Neutrophil (primary cell): Measurements from ENCODE around the gene FGF1.

Experiments used
- H3K27ac ChIP-seq: fragments of 200-600 bp; sonication (generic); 2 replicates; pipeline ENCODE4 v1.5.1; 2016; ENCODE audit warnings: mild to moderate bottlenecking, moderate library complexity
- H3K27me3 ChIP-seq: fragments of 200-600 bp; sonication (generic); 2 replicates; pipeline ENCODE4 v1.6.0; 2016; ENCODE audit warnings: mild to moderate bottlenecking
- H3K36me3 ChIP-seq: fragments of 200-600 bp; sonication (generic); 2 replicates; pipeline ENCODE4 v1.5.1; 2017
- H3K4me1 ChIP-seq, 2 experiments: fragments of 200-600 bp in 1 of 2; sonication (generic) in 1 of 2; 1 replicate in 1 of 2; 2 replicates in 1 of 2; pipeline versions ENCODE4 v1.5.1 to v1.6.1; 2013 to 2016; ENCODE audit warnings: low read depth in 1 of 2, low read length in 1 of 2, mild to moderate bottlenecking in 1 of 2, moderate library complexity in 1 of 2; ENCODE audit not compliant: control insufficient read depth in 1 of 2, insufficient read depth in 1 of 2
- H3K4me3 ChIP-seq, 2 experiments: fragments of 200-600 bp in 1 of 2; sonication (generic) in 1 of 2; 1 replicate in 1 of 2; 2 replicates in 1 of 2; pipeline ENCODE4 v1.5.1; 2013 to 2016; ENCODE audit warnings: low read depth in 1 of 2, low read length in 1 of 2, mild to moderate bottlenecking in 1 of 2, moderate library complexity in 1 of 2
- H3K9me3 ChIP-seq: fragments of 200-600 bp; sonication (generic); 2 replicates; pipeline ENCODE4 v1.5.1; 2016
- CTCF ChIP-seq: fragments of 200-600 bp; sonication (generic); IDR thresholded peaks from 2 replicates; pipeline ENCODE4 v1.5.1; 2016; ENCODE audit warnings: antibody characterized with exemption

FGF1 gene

DNA sequence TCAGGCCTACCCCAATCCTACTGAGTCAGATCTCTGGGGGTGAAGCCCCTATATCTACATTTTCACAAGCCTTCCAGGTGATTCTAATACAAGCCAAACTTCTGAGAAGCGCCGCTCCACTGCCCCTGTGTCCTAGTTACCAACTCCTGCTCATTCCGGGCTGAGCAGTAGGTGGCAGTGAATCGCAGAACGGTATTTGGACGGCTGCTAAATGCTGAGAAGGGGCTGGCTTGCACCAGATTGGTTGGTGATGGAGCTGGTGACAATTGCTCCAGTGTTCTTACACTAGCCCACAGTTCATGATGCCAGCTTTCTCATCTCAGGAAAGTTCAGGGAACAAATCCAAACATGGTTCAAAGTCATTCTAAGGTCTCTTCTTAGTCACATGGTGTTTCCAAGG is 31.1 kb upstream of the FGF1 start:
- Histone ChIP-seq H3K27ac (no peak overlapping the region), H3K4me3 (no peak overlapping the region), H3K27me3 (peaks cover 13% of the 10 kb centered on the region), H3K36me3 (no peaks in the 10 kb centered on the region), H3K9me3 (no peaks in the 10 kb centered on the region), H3K4me1 (peaks cover 7 to 9% of the 10 kb centered on the region in 2 experiments)
- TF ChIP-seq CTCF, result no peak

- Histone ChIP-seq H3K4me3 (no peak overlapping the region), H3K27me3 (peaks cover 13% of the 10 kb centered on the region), H3K4me1 (peaks cover 7 to 9% of the 10 kb centered on the region in 2 experiments)
These were observed 29.4 kb upstream of the FGF1 start for GRCh38 chr5:142715291-142715690.

GRCh38 chr5:142713121-142713706 is 27.3 kb upstream of the FGF1 start:
- Histone ChIP-seq H3K27me3 (peaks cover 12% of the 10 kb centered on the region), H3K27ac (peak overlapping the region; percentile 48), H3K4me1 (peaks cover 7 to 9% of the 10 kb centered on the region in 2 experiments), H3K4me3 (peak overlapping the region; percentile 59 to 63), H3K9me3 (peaks cover 4% of the 10 kb centered on the region), H3K36me3 (no peaks in the 10 kb centered on the region)
- peak; percentile 85 for TF ChIP-seq CTCF

More at GRCh38 chr5:142715291-142715690, 29.4 kb upstream of the FGF1 start:
- no peaks in the 10 kb centered on the region for H3K36me3 ChIP-seq
- H3K9me3 ChIP-seq, result peaks cover 4% of the 10 kb centered on the region
- H3K27ac ChIP-seq, result no peak overlapping the region
- no peak for TF ChIP-seq CTCF

- Histone ChIP-seq H3K4me1 (no peaks in the 10 kb centered on the region), H3K4me3 (no peak overlapping the region), H3K27ac (no peak overlapping the region), H3K9me3 (no peaks in the 10 kb centered on the region), H3K27me3 (no peaks in the 10 kb centered on the region), H3K36me3 (no peaks in the 10 kb centered on the region)
- no peak for TF ChIP-seq CTCF
These were observed 17.3 kb upstream of the FGF1 start for GRCh38 chr5:142703153-142703552.

- Histone ChIP-seq H3K27ac (no peak overlapping the region), H3K9me3 (no peaks in the 10 kb centered on the region), H3K4me1 (no peaks in the 10 kb centered on the region), H3K36me3 (no peaks in the 10 kb centered on the region), H3K27me3 (peaks cover 5% of the 10 kb centered on the region), H3K4me3 (no peak overlapping the region)
- TF ChIP-seq CTCF, result no peak
These were observed 15.9 kb upstream of the FGF1 start for GRCh38 chr5:142701673-142702311.
